KOPT-K1 (cell line): ENCODE results near the gene COL5A1.

ENCODE experiments used
- H3K27ac ChIP-seq: fragments of 200-600 bp; sonication (generic); 2 replicates; pipeline ENCODE4 v1.5.1; 2016; ENCODE audit warnings: antibody characterized with exemption, mild to moderate bottlenecking, low read depth, low read length; ENCODE audit not compliant: poor library complexity, severe bottlenecking
- H3K36me3 ChIP-seq: fragments of 200-600 bp; sonication (generic); 2 replicates; pipeline ENCODE4 v1.5.1; 2017; ENCODE audit warnings: antibody characterized with exemption, mild to moderate bottlenecking, low read length, moderate library complexity; ENCODE audit not compliant: insufficient read depth
- H3K9me3 ChIP-seq: fragments of 200-600 bp; sonication (generic); 2 replicates; pipeline ENCODE4 v1.5.1; 2017; ENCODE audit warnings: antibody characterized with exemption, low read length, mild to moderate bottlenecking; ENCODE audit not compliant: insufficient read depth, poor library complexity, severe bottlenecking

COL5A1 gene

DNA sequence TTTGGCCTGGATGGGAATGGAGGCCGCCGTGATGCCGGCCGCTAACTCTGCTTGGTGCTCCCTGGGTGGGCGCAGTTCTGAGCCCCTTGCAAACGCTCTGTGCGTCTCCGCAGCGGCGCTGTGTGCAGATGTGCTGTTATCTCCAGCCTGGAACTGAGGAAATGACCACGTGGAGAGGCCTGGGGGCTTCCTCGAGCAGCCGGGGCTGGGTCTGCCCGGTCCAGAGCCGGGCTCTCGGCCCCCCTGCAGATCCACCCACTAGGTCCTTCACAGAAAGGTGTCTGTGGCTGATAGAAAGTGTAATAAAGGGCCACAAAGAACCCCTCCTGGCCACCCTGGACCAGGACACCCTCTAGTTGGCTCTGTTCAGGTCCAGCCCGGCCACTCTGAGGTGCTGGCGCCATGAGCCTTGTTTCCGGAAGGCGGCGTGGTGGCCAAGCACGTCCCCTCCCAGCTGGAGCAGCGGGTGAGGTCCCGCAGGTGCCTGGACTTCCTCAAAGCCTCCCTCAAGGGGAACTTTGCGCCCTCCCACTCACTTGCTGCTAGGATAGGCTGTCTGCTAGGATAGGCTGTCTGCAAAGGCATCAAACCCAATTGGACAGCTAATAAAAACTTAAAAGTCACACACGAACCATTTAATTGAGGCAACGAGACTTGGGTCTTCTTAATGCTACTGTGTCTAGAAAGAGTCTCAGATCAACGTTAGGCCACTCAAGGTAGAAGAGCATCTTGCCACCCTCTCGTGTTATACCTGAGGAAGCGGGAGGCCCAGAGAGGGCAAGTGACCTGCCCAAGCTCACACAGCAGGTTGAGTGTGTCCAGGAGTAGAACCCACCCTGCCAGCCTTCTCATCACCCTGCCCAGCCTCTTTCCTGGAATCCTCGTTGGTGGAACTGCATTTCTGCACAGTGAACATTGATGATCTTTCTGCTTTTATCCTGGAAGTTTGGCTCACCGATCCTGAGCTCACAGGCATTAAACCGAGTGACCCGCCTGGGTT lies 129.7 kb downstream of the COL5A1 start:
- H3K36me3 ChIP-seq, result no peaks in the 10 kb centered on the region
- no peaks in the 10 kb centered on the region for H3K9me3 ChIP-seq
- H3K27ac ChIP-seq, result no peak overlapping the region

DNA sequence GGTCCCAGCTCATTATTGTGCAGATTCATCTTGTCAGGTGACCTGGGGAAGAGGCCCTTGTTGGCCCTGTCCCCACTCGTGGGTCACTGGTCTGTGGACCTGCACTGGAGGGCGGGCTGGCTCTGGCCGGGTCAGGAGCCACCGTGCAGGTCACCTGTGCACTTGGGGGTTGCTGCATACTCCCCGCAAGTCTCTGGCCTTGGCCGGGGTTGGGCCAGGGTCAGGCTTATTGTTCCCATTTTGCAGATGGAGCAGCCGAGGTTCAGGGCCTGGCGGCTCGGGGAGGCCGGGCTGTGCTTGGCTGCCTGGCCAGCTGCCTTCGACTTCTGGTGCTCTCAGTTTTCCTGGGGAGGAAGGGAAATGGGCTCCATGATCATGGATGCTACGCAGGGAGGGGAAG lies 130.7 kb downstream of the COL5A1 start:
- no peaks in the 10 kb centered on the region for H3K9me3 ChIP-seq
- H3K27ac ChIP-seq, result no peak overlapping the region
- H3K36me3 ChIP-seq, result no peaks in the 10 kb centered on the region

DNA sequence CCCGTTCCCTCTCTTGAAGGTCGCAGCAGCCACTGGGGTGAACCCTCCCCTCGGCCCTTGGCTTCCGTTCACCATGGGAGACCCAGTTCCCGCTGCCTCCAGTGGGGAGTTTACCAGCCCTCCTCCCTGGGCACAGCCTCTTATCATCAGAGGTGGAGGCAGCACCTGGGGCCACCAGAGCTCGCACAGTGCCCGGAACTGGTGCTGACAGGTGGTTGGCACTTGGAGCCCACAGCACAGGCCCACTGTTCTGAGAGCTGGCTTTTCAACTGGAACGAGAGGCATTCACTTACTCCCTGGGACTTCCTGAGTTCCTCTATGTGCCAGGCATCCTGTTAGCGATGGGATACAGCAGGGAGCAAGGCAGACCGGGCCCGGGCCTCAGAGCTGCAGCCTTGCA lies 132.2 kb downstream of the COL5A1 start:
- no peak overlapping the region for H3K27ac ChIP-seq
- H3K9me3 ChIP-seq, result no peaks in the 10 kb centered on the region
- no peaks in the 10 kb centered on the region for H3K36me3 ChIP-seq

DNA sequence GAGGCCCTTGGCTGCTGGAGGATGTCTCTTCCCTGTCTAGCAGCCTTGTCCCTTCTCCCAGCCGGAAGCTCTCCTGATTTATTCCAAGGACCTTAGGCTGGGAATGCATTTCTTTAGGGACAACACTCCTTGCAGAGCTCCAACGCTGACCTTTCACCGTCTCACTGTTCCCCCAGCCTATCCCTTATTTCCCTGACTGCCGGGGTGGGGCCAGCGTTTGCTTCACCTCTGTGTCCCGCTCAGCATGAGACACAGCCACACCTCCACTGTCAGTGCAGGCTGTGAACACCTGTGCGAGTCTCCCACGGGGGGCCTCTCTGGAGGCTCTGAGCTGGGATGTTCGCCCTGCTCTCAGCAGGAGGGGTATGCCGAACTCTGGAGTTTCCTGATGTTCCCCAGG lies 132.8 kb downstream of the COL5A1 start:
- no peaks in the 10 kb centered on the region for H3K36me3 ChIP-seq
- H3K27ac ChIP-seq, result no peak overlapping the region
- no peaks in the 10 kb centered on the region for H3K9me3 ChIP-seq

DNA sequence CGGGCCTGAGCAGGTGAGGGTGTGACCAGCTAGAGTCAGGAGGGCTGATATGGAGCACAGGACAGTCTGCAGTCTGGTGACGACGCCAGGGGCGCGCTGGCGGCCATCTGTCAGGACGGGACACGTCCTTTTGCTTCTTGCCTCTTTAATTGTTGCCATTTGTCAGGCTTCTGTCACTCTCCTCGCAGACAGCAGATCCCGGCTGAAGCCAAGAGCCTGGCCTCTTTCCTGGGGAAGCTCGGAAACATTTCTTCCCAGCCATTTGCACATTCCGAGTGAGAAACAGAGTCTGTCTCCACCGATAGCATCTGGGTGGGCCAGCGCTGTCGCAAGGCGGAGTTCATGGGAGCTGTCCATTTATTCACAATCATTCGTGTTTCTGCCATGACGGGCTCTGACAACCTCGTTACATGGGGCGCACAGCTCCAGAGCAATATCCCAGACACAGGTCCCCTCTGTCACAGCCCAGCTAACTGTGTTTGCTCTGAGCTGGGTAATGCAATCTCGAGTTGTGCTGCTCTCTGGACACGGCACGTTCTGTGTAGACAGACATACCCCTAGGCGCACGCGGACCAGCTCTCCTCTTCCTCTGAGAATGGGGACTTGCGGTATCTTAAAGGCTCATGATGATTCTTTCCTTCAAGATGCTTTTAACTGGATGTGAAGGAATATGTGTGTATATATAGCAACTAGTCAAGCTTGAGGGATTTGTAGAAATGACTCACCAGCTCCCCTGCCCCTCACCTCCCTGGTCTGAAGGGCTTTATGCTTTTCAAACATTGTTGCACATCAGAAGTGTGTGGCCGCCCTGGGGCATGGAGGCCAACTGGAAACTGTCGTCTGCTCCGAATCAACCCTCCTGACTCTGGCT lies 133.7 kb downstream of the COL5A1 start:
- Histone ChIP-seq H3K36me3 (no peaks in the 10 kb centered on the region), H3K27ac (no peak overlapping the region), H3K9me3 (no peaks in the 10 kb centered on the region)

DNA sequence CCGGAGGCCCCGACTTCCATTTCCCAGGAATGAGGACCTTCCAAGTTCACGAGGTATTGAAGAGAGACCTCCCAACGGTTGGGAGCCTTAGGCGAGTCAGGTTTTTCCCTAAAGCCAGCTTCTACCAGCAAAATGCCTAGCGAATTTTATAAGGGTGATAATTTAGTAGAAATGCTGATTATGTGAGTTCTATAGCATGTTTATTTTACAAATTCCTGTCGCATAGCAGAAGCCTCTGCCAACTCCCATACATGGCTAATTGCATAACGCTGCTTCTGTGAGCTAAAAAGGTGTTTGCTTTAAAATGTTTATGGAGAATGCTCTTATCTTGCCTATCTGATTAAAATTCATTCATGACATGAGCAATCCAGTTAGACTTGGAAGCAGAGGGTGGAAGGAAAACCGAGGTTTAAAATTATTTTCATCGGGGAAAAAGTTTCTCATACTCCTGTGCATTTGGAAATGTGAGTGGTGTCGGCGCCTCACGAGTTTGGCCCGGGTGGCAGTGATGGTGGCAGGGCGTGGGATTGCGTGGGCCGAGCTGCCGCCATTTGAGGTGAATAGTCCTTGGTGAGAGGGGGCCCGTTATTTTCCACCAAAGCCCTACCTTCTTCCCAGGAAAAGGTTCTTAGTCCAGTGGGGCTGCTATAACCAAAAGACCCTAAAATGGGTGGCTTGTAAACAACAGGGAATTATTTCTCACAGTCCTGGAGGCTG lies 134.6 kb downstream of the COL5A1 start:
- Histone ChIP-seq H3K27ac (no peak overlapping the region), H3K36me3 (no peaks in the 10 kb centered on the region), H3K9me3 (no peaks in the 10 kb centered on the region)

DNA sequence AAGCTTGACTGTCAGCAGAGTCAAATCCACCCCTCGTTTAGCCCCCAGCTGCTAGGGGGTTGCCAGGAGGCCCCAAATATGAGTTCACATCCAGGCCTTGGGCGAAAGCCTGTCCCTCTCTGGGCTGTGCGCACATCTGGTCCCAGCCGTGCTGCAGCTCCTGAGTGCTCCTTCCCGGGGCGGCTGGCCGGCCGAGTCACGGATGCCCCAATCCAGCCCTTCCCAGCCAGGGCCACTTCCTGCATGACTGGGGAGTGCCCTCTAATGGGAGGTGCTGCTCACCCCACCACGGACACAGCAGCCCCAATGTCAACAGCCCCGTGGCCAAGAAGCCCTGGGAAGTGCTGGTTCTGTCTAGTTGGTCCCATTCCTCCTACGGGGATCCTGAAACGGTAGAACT lies 135.6 kb downstream of the COL5A1 start:
- no peaks in the 10 kb centered on the region for H3K36me3 ChIP-seq
- H3K9me3 ChIP-seq, result no peaks in the 10 kb centered on the region
- H3K27ac ChIP-seq, result no peak overlapping the region

DNA sequence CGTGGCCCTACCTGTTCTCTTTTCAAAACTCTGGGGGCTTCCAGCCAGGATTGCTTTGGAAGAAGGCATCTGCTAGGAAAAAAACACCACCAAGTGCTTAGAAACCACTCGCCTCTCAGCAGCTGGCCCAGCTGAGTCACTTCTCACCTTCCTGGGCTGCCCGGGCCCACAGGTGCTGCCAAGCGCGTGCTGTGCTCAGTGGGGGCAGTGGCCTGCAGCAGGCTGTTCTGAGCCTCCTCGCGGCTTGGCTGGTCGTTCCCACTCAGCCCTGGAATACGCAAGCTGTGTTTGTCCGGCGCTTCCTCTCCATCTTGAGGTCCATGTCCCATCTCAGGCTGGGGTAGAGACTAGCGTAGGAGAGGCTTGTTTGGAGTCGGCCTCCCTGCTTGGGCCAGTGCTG lies 136.6 kb downstream of the COL5A1 start:
- Histone ChIP-seq H3K36me3 (no peaks in the 10 kb centered on the region), H3K9me3 (no peaks in the 10 kb centered on the region), H3K27ac (no peak overlapping the region)

DNA sequence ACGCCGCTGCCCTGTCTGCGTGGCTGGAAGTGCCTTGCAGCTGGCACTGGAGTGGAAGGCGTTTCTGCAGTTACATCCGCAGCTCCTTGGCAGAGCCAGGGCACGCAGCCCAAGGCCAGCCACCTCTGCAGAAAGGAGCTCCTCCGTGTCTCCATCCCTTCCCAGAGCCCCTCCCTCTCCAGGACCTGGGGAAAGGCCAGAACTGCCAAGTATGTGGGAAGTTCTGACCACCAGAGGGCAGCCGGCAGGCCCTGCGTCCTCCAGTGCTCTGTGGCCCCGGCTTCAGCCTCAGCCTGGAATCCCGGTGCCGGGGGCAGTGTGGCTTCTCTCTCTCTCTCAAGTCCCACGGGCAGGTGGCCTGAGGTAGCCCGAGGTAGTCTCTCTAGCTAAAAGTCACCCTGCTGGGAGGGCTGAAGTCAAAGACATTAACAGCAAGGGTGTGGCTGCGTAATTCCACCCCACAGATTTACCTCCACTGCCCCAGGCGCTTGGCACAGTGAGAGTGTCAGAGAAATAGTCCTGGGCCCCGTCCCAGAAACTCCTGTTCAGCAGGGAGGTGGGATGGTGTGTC lies 137.3 kb downstream of the COL5A1 start:
- no peaks in the 10 kb centered on the region for H3K36me3 ChIP-seq
- H3K27ac ChIP-seq, result no peak overlapping the region
- H3K9me3 ChIP-seq, result no peaks in the 10 kb centered on the region

DNA sequence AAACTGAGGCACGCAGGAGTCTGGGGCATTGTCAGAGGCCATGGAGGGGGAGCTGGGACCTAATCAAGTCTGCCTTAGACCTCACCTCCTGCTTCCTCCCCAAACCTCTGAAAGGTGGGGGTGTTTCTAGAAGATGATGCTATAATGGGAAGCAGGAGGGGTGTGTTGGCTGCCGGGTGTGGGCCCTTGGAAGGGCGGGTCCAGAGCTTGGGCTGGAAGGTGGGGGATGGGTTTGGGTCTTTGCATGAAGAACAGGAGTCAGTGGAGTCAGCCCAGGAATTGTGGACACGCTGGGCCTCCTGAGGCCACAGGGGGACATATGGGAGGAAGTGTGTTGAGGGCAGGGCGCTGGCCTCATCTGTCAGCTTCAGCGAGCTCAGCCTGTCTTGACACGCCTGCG lies 138.0 kb downstream of the COL5A1 start:
- no peak overlapping the region for H3K27ac ChIP-seq
- H3K9me3 ChIP-seq, result no peaks in the 10 kb centered on the region
- H3K36me3 ChIP-seq, result no peaks in the 10 kb centered on the region

DNA sequence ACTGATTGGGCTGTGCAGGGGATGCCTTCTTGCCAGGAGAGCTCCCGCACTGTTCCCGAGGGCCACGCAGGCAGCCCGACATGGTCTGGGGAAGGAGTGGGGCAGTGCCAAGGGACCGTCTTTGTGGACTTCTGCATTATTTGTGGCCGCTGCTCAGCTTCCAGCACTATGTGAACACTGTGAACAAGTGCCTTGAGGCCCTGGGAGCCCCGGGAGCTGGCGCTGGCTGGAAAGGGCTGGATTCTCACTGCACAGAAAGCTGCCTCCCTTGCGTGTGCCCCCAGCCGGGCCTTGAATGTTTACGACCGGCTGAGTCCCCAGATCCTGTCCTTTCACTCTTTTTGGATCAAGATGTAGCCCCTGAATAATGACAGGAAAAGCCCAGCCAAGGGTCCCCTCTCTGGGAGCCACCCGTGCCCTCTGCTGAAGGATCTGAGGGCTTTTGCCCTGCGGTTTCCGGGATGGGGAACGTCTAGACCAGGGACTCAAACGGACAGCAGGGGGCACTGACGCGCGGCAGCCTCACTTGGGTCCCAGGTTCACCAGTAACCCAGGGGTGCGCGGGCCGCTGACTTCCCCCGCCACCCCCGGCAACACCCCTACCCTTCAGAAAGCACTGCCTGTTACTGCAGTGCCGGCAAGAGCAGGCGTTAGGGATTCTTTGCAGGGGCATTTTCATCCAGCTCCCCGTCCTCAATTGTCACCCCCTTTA lies 140.1 kb downstream of the COL5A1 start:
- no peaks in the 10 kb centered on the region for H3K9me3 ChIP-seq
- H3K27ac ChIP-seq, result no peak overlapping the region
- H3K36me3 ChIP-seq, result no peaks in the 10 kb centered on the region

DNA sequence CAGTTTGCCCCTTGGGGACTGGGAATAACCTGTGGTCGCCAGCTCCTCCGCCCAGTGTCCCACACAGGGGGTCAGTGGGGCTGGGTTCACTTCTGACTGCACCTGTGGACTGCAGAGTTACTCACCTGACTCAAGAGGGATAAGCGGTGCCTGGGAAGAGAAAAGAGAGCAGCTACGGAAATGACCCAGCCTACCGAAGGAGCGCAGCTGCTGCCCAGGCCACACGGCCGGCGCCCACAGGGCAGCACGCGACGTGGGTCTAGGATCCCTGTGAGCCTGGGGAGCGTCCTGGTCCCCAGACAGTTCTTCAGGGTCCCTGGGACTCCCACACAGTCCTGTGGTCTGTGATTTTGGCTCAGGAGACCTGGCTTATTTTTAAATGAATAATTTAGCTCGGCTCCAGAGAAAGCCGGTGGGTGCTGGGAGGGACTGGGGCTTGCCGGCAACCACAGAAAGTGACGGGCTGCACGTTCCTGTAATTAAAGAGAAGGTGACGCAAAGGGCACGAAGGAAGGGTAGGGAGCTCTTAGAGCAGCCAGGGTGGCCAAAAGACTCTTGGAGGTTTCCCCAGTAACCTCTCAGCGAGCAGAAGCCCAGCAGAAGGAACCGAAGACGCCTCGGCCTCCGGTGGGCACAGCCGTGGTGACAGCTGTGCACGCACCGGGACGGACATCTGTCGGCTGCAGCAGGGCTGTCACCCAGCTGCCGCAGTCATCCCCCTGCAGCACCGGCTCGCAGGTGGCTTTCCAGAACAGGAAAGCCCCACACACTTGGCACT lies 141.5 kb downstream of the COL5A1 start:
- Histone ChIP-seq H3K36me3 (no peaks in the 10 kb centered on the region), H3K27ac (no peak overlapping the region), H3K9me3 (no peaks in the 10 kb centered on the region)

DNA sequence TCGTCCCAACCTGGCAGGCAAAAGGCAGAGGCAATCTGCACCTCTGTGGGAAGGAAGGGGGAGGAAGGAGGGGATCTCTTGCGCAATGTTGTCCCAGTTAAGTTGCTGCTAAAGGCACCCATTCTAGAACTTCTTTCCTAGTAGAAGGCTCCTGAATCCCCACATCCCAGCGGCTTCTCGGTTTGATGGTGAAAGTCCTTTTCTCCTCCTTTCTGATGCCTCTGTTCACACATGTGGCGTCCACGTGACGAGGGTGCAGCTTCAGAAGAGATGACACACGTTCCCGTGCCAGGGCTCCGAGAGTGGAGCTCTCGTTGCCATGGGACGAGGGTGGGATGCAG lies 142.1 kb downstream of the COL5A1 start:
- H3K9me3 ChIP-seq, result no peaks in the 10 kb centered on the region
- H3K36me3 ChIP-seq, result no peaks in the 10 kb centered on the region
- no peak overlapping the region for H3K27ac ChIP-seq
